Stimulated activated naive CD4-positive, alpha-beta T cell treated with Interleukin-2 at 50 U/mL for 16 hours (primary cell): ENCODE data around the gene CRP.
"Not testable (repeated sequence)": the region's sequence is repeated elsewhere in the genome, so short reads cannot be mapped to it uniquely, and the experiment has no call there.

Experiments used
- DNase-seq: peaks from one replicate; lab custom pipeline; 2025; lab: John Stamatoyannopoulos, UW

Gene CRP

DNA sequence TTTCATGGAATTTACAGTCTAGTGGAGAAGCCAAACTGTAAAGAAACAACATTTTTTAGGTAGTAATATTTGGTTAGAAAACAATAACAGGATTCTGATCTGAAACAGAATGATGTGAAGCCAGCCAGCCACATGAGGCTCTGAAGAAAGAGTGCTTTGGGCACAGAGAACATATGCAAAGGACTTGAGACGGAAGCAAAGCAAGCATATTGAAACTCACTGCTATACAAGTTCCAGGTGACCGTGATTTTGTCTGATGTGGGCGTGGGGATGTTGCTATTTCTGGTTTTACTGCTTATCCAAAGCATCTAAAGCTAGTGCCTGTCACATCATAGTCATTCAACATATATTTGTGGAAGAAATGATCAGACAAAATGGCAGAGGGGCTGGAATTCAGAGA is 14.7 kb downstream of the CRP start:
- no peak for DNase-seq

DNA sequence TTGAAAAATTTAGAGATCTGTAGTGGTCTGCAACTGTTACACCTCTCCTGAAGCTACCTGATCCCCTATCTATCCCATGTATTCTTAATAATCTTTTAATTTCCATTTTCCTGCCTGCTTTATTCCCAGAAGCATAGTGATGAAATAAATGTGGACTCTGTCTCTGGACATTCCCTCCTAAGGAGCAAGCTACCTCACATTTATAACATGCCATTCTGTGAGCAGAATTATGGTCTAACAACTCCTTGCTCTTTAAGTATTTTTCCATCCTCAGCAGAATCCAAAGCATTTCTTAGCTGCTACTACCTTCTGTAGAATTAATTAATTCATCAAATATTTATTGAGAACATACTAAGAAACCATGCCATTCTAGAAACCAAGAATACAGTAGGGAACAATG is 15.1 kb downstream of the CRP start:
- DNase-seq, result no peak

DNA sequence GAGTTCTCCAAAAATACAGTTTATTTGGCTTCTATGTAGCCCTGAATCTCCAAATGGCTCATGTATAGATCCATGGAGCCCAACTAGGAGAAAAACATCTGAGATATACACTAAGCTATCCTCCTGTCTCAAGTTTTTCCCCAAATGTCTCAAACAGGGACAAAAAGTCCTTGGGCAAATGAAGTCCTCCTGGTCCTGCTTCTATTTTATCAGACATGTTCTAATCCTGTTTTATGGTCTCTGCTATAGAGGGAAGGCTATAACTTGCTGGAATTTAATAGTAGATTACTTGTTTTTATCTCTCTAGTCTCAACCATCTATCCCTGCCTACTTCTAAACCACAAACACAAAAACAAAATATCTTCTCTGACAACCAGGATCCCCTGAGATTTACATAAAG is 26.9 kb downstream of the CRP start:
- no peak for DNase-seq

DNA sequence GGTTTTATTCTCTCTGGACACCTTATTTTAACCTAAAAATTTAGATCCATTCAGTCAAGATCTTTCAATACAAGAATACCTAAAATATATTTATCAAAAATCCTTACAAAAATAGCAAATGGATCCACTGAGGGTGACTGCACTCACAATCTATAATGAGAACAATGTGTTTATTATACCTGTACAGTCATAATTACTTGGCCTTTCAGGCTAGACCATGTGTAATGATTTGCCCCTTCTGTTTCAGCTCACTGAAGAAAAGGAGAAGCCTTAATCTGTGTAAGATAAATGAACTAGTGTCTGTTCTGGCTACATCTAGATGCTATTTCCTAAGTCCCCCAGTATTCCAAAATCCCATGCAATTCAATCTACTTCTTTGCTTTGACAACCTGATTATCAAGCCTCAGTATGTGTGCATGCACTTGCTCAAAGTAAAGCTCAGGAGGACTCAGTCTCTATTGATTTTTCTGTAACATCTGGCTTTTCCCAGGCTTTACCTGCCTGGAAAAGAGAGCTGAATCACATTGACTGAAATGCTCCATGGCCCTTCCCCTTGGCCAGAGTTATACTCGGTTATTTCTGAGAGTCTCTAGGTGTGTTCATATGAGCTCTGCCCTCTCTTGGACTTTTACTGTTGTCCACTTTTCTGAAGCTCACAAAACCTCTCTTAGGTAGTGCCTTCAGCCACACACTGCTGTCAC is 27.6 kb downstream of the CRP start:
- DNase-seq, result no peak

DNA sequence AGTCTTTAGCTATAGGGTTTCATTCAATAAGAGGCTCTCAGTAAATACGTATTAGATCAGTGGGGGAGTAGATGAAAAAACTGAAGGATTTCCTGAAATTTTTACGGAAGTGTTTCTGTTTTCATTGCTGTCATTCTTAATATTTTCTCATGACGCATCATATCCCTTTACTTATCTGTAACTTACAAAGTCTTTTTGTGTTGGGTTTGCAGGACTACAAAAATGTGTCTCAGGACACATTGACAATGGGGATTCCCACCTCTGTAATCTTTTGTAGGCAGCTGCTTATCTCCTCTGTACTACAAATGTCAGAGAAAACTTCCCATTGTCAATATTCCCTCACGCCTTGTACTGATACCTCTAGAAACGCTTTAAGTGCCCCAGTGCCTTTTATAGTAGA is 35.5 kb downstream of the CRP start:
- no peak for DNase-seq

DNA sequence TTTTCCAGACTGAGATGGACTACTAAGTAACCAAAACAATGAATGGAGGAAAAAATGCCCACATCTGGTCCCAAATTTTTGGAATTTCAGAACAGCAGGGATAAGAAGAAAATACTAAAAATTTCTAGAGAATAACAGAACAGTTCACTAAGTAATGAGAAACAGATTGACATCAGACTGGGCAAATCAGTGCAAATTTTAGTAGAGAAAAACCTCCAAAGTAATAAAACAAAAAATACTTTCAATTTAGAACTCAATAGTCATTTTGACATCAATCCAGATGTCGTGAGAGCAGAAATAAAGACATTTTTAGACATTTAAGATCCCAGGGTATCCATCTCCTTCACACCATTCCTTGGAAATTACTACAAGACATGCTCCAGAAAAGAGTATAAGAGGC is 39.3 kb downstream of the CRP start:
- no peak for DNase-seq

DNA sequence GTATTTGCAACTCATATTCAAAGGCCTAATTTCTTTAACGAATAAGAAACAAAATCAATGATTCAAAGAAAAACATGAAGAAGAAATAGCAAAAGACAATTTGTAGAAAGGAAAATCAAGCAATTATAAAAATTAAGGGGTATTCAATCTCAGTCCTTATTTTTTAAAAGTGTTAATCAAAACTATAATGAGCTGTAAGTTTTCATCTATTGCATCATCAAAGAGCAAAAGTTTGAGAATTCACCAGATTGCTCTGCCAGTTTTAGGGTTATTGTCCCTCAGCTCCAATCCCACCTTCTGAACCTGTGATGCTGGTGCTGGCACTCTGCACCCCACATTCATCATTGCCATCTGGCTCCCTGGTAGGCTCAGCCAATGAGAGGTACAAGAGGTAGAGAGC is 42.0 kb downstream of the CRP start:
- DNase-seq, result not testable (repeated sequence)

DNA sequence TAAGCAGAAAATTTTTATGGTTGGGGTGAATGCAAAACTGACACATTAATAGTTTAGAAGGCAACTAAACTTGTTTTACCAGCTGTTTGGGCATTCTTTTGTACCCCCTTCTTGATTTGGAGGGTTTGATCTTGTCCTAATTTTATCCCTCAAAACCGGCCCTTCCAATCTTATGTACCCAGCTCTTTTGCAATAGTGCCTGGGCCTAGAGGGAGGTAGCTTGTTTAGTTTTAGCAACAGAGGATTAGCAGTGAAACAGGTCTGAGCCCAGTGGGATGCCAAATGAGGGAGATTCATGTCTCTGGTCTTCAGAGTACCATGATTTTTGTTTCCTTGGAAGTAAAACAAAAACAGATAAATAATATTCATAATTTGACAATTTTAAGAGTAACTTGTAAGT is 45.1 kb downstream of the CRP start:
- no peak for DNase-seq

DNA sequence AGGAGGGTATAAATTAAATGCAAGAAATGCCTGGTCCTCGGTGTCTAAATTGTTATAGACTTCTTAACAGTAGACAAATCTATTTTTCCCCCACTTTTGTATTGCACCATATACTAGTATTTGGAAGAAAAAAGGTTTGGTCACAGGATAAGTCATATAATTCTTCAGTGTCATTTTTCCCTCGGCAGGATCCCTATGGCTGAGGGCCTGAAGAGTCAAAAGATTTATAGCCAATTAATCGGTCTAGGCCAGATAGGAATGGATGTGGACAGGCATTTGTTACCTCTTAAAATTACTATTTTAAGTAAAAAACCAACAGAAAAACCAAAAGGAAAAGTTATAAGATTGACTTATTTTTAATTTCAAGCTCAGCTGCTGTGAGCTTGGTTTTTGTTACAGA is 45.6 kb downstream of the CRP start:
- DNase-seq, result no peak

DNA sequence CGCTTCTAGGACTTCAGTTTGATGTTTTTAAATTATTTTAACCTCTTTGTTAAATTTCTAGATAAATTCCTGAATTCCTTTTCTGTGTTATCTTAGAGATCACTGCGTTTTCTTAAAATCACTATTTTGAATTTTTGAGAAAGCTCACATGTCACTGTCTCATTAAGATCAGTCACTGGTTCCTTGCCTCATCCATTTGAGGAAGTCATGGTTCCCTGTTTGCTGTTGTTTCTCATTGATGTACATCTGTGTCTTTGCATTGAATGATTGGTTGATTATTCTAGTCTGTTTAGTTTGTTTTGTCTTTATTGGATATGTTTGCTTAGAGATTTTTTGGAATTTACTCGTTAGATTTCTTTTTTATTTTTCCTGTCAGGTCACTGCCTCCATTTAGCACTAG is 50.1 kb downstream of the CRP start:
- no peak for DNase-seq

DNA sequence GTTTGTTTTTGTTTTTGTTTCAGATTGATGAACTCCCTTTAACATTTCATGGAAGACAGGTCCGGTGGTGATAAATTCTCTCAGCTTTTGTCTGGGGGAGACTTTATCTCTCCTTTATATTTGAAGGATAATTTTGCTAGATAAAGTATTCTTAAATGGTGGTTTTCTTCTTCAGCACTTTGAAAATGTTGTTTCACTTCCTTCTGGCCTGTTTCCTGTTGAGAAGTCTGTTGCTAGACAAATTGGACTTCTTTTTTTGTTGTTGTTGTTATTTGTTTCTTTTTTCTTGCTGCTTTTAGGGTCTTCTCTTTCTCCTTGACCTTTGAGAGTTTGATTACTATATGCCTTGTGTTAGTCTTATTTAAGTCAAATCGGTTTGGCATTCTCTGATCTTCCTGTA is 50.8 kb downstream of the CRP start:
- no peak for DNase-seq
